ENCODE measurements around the gene POTEJ.
"Not testable (repeated sequence)": the region's sequence is repeated elsewhere in the genome, so short reads cannot be mapped to it uniquely, and the experiment has no call there.

The POTEJ gene

GRCh38 chr2:130611140-130611539 lies at the start of gene POTEJ:
Gene POTEJ (plus strand): TSS chr2:130611440. CDS start chr2:130611533, 93 bp downstream.
- DNase-seq (ENCODE audit: low read depth in 2 of 2), result not testable (repeated sequence)

- not testable (repeated sequence) for DNase-seq (ENCODE audit: low read depth in 2 of 2)
Observed at GRCh38 chr2:130566165-130566564, 45.1 kb upstream of the POTEJ start.

GRCh38 chr2:130571929-130572328 lies 39.3 kb upstream of the POTEJ start:
- not testable (repeated sequence) for DNase-seq (ENCODE audit: low read depth in 2 of 2)

GRCh38 chr2:130574230-130574629 lies 37.0 kb upstream of the POTEJ start:
- DNase-seq (ENCODE audit: low read depth in 2 of 2), result not testable (repeated sequence)

- not testable (repeated sequence) for DNase-seq (ENCODE audit: low read depth in 2 of 2)
Observed at GRCh38 chr2:130576209-130576784, 34.9 kb upstream of the POTEJ start.

- not testable (repeated sequence) for DNase-seq (ENCODE audit: low read depth in 2 of 2)
Observed at GRCh38 chr2:130577559-130577958, 33.7 kb upstream of the POTEJ start.

GRCh38 chr2:130579121-130579520 lies 32.1 kb upstream of the POTEJ start:
- not testable (repeated sequence) for DNase-seq (ENCODE audit: low read depth in 2 of 2)

- not testable (repeated sequence) for DNase-seq (ENCODE audit: low read depth in 2 of 2)
Observed at GRCh38 chr2:130581491-130581890, 29.7 kb upstream of the POTEJ start.

GRCh38 chr2:130582970-130583369 lies 28.3 kb upstream of the POTEJ start:
- DNase-seq (ENCODE audit: low read depth in 2 of 2), result not testable (repeated sequence)

- not testable (repeated sequence) for DNase-seq (ENCODE audit: low read depth in 2 of 2)
Observed at GRCh38 chr2:130583582-130583981, 27.7 kb upstream of the POTEJ start.

- DNase-seq (ENCODE audit: low read depth in 2 of 2), result not testable (repeated sequence)
Observed at GRCh38 chr2:130584726-130585125, 26.5 kb upstream of the POTEJ start.

GRCh38 chr2:130588688-130589458 lies 22.4 kb upstream of the POTEJ start:
- not testable (repeated sequence) for DNase-seq (ENCODE audit: low read depth in 2 of 2)

GRCh38 chr2:130590170-130590841 lies 20.9 kb upstream of the POTEJ start:
- not testable (repeated sequence) for DNase-seq (ENCODE audit: low read depth in 2 of 2)

- DNase-seq (ENCODE audit: low read depth in 2 of 2), result not testable (repeated sequence)
Observed at GRCh38 chr2:130590842-130591359, 20.3 kb upstream of the POTEJ start.

- DNase-seq (ENCODE audit: low read depth in 2 of 2), result not testable (repeated sequence)
Observed at GRCh38 chr2:130592791-130593414, 18.3 kb upstream of the POTEJ start.

GRCh38 chr2:130594011-130594410 lies 17.2 kb upstream of the POTEJ start:
- not testable (repeated sequence) for DNase-seq (ENCODE audit: low read depth in 2 of 2)

GRCh38 chr2:130596757-130597156 lies 14.5 kb upstream of the POTEJ start:
- DNase-seq (ENCODE audit: low read depth in 2 of 2), result not testable (repeated sequence)

- DNase-seq (ENCODE audit: low read depth in 2 of 2), result not testable (repeated sequence)
Observed at GRCh38 chr2:130597994-130598393, 13.2 kb upstream of the POTEJ start.

- not testable (repeated sequence) for DNase-seq (ENCODE audit: low read depth in 2 of 2)
Observed at GRCh38 chr2:130598463-130598862, 12.8 kb upstream of the POTEJ start.

GRCh38 chr2:130599393-130599792 lies 11.8 kb upstream of the POTEJ start, which contains the start of gene CFC1:
Gene CFC1 (minus strand): TSS chr2:130599575. CDS start chr2:130599287, 288 bp downstream.
- DNase-seq (ENCODE audit: low read depth in 2 of 2), result not testable (repeated sequence)

GRCh38 chr2:130599926-130600325 lies 11.3 kb upstream of the POTEJ start:
- DNase-seq (ENCODE audit: low read depth in 2 of 2), result not testable (repeated sequence)

Measured in stimulated activated CD8-positive, alpha-beta memory T cell treated with anti-CD3 and anti-CD28 coated beads, Interleukin-15, amount 100 ng/mL, for 4 hours (primary cell).